Muscle of leg (tissue), 11 donors: Measurements from ENCODE around the gene SNAPC5. TPM values are rescaled to one million over a fixed set of nuclear protein-coding genes. Genes with fewer than 3 reads are reported as not detected.
A peak's percentile ranks its signal among the peaks of the same experiment; 100 is the strongest.

Experiments used
- DNase-seq: peaks from one replicate; pipeline ENCODE4 v3.0.0; 2013
- H3K27ac ChIP-seq: one replicate; pipeline ENCODE4 v1.5.1; 2013; ENCODE audit warnings: mild to moderate bottlenecking, low read length, control low read depth
- H3K27me3 ChIP-seq: one replicate; pipeline ENCODE4 v1.6.1; 2013; ENCODE audit warnings: low read length; ENCODE audit not compliant: control insufficient read depth, insufficient read depth
- H3K36me3 ChIP-seq: one replicate; pipeline ENCODE4 v1.6.1; 2013; ENCODE audit warnings: low read length; ENCODE audit not compliant: control insufficient read depth, insufficient read depth
- H3K4me1 ChIP-seq: one replicate; pipeline ENCODE4 v1.6.1; 2013; ENCODE audit warnings: low read length; ENCODE audit not compliant: control insufficient read depth, insufficient read depth
- H3K4me3 ChIP-seq: one replicate; pipeline ENCODE4 v1.5.1; 2013; ENCODE audit warnings: low read length, control low read depth
- H3K9me3 ChIP-seq: replicated peaks from 2 replicates; pipeline ENCODE4 v1.6.1; 2013; ENCODE audit warnings: low read depth, low read length; ENCODE audit not compliant: control insufficient read depth
- WGBS: methylation state at CpG from one replicate; pipeline ENCODE4 v1.1.5; 2013; ENCODE audit warnings: missing lambda C conversion rate; ENCODE audit not compliant: insufficient coverage; 5-methylcytosine and 5-hydroxymethylcytosine counted together
- polyA plus RNA-seq, 8 donors: library from polyadenylated mRNA; unstranded; fragments of 120-200 nt; gene quantifications; one replicate each; pipeline versions ENCODE4 v1.2.1 to v1.2.3, GENCODE V29; 2013; ENCODE audit warnings: inconsistent platforms in 1 of 8, low replicate concordance in 1 of 8; ENCODE audit not compliant: insufficient read length in 8 of 8, insufficient read depth in 1 of 8
- total RNA-seq: library from RNA; stranded (reverse); fragments of 120-200 nt; gene quantifications from one replicate; pipeline ENCODE4 v1.2.4, GENCODE V29; 2013

Gene SNAPC5
- total and polyA plus RNA-seq, 9 donors: 33.6 to 45.2 (median 38.9) TPM

- peaks cover 10% of the 10 kb centered on the region for H3K4me1 ChIP-seq
- no peak for DNase-seq
- no peaks in the 10 kb centered on the region for H3K9me3 ChIP-seq
- WGBS: 23% methylated on average over 11 of the region's 17 CpGs
- peak overlapping the region; percentile 95 for H3K4me3 ChIP-seq
- no peaks in the 10 kb centered on the region for H3K27me3 ChIP-seq
- peaks cover 56% of the 10 kb centered on the region for H3K36me3 ChIP-seq
- peak overlapping the region; percentile 93 for H3K27ac ChIP-seq
Observed at GRCh38 chr15:66496951-66497501, 536 bp downstream of the SNAPC5 start.

GRCh38 chr15:66494262-66494661 is 3.3 kb downstream of the SNAPC5 start:
- WGBS: no CpG with 5 or more reads among the region's 2 CpGs
- Histone ChIP-seq H3K9me3 (no peaks in the 10 kb centered on the region), H3K27ac (no peak overlapping the region), H3K27me3 (no peaks in the 10 kb centered on the region), H3K4me1 (peaks cover 10% of the 10 kb centered on the region), H3K4me3 (no peak overlapping the region), H3K36me3 (peaks cover 56% of the 10 kb centered on the region)
- no peak for DNase-seq

GRCh38 chr15:66491846-66492245 is 5.7 kb downstream of the SNAPC5 start:
- H3K36me3 ChIP-seq: peaks cover 70% of the 10 kb centered on the region
- no peak overlapping the region for H3K27ac ChIP-seq
- no peaks in the 10 kb centered on the region for H3K9me3 ChIP-seq
- DNase-seq: no peak
- H3K4me3 ChIP-seq: no peak overlapping the region
- H3K4me1 ChIP-seq: peaks cover 6% of the 10 kb centered on the region
- WGBS: no CpG with 5 or more reads among the region's 3 CpGs
- no peaks in the 10 kb centered on the region for H3K27me3 ChIP-seq

- WGBS: 80% methylated on average over 5 of the region's 6 CpGs
- peaks cover 77% of the 10 kb centered on the region for H3K36me3 ChIP-seq
- H3K4me3 ChIP-seq: no peak overlapping the region
- no peak overlapping the region for H3K27ac ChIP-seq
- H3K4me1 ChIP-seq: peaks cover 3% of the 10 kb centered on the region
- H3K27me3 ChIP-seq: no peaks in the 10 kb centered on the region
- no peak for DNase-seq
- H3K9me3 ChIP-seq: no peaks in the 10 kb centered on the region
Observed at GRCh38 chr15:66489179-66489791, 8.3 kb downstream of the SNAPC5 start.

- no peak for DNase-seq
- no peak overlapping the region for H3K4me3 ChIP-seq
- H3K27me3 ChIP-seq: no peaks in the 10 kb centered on the region
- no peaks in the 10 kb centered on the region for H3K9me3 ChIP-seq
- H3K27ac ChIP-seq: no peak overlapping the region
- 90% methylated on average over 4 of the region's 5 CpGs for WGBS
- peaks cover 3% of the 10 kb centered on the region for H3K4me1 ChIP-seq
- H3K36me3 ChIP-seq: peaks cover 75% of the 10 kb centered on the region
Observed at GRCh38 chr15:66488525-66488924, 9.0 kb downstream of the SNAPC5 start.

GRCh38 chr15:66486887-66487286 is 10.7 kb downstream of the SNAPC5 start:
- Histone ChIP-seq H3K27me3 (no peaks in the 10 kb centered on the region), H3K27ac (no peak overlapping the region), H3K36me3 (peaks cover 77% of the 10 kb centered on the region), H3K4me3 (no peak overlapping the region), H3K4me1 (peaks cover 3% of the 10 kb centered on the region), H3K9me3 (no peaks in the 10 kb centered on the region)
- no peak for DNase-seq
- no CpG with 5 or more reads among the region's 3 CpGs for WGBS

- peaks cover 3% of the 10 kb centered on the region for H3K4me1 ChIP-seq
- peaks cover 73% of the 10 kb centered on the region for H3K36me3 ChIP-seq
- no peak overlapping the region for H3K27ac ChIP-seq
- no peaks in the 10 kb centered on the region for H3K27me3 ChIP-seq
- no peaks in the 10 kb centered on the region for H3K9me3 ChIP-seq
- 93% methylated on average over 4 of the region's 5 CpGs for WGBS
- DNase-seq: no peak
- H3K4me3 ChIP-seq: no peak overlapping the region
Observed at GRCh38 chr15:66484539-66485112, 12.9 kb downstream of the SNAPC5 start.

GRCh38 chr15:66483131-66483566 is 14.4 kb downstream of the SNAPC5 start:
- Histone ChIP-seq H3K4me3 (no peak overlapping the region), H3K4me1 (peaks cover 3% of the 10 kb centered on the region), H3K27me3 (no peaks in the 10 kb centered on the region), H3K27ac (no peak overlapping the region), H3K36me3 (peaks cover 59% of the 10 kb centered on the region), H3K9me3 (no peaks in the 10 kb centered on the region)
- 92% methylated on average over 2 of the region's 3 CpGs for WGBS
- DNase-seq: no peak

- H3K36me3 ChIP-seq: peaks cover 53% of the 10 kb centered on the region
- WGBS: 95% methylated on average over 7 of the region's 9 CpGs
Observed at GRCh38 chr15:66482539-66482938, 15.0 kb downstream of the SNAPC5 start.

GRCh38 chr15:66481107-66481856 is 16.3 kb downstream of the SNAPC5 start:
- H3K9me3 ChIP-seq: no peaks in the 10 kb centered on the region
- H3K4me1 ChIP-seq: peaks cover 3% of the 10 kb centered on the region
- peaks cover 41% of the 10 kb centered on the region for H3K36me3 ChIP-seq
- no peak overlapping the region for H3K4me3 ChIP-seq
- DNase-seq: no peak
- no peaks in the 10 kb centered on the region for H3K27me3 ChIP-seq
- 96% methylated on average over 5 of the region's 10 CpGs for WGBS
- H3K27ac ChIP-seq: no peak overlapping the region

More at GRCh38 chr15:66482539-66482938, 15.0 kb downstream of the SNAPC5 start:
- no peaks in the 10 kb centered on the region for H3K9me3 ChIP-seq
- no peak for DNase-seq
- no peak overlapping the region for H3K4me3 ChIP-seq
- H3K27ac ChIP-seq: no peak overlapping the region
- no peaks in the 10 kb centered on the region for H3K27me3 ChIP-seq
- peaks cover 3% of the 10 kb centered on the region for H3K4me1 ChIP-seq
